ENCODE measurements around the gene ERCC5.
A peak's percentile ranks its signal among the peaks of the same experiment; 100 is the strongest.

ERCC5 gene

DNA sequence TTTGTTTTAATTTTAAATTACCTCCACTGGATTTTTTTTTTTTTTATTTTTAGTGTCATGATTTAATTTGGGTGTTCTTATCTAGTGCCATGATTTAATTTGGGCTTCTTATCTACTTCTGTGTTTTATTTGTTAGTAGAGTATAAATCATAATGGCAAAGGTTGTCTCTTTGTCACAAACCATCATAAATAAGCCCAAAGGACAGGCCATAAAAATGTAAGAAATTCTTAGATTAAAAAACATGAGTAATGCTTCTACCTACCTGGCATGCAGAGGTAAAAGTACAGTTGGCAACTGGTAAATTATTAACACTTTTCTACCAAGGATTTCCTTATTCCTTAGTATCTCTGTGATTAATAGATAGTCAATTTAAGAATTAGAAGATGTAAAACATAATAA is 55.2 kb downstream of the ERCC5 start:
- Histone ChIP-seq H3K9ac (ENCODE audit: low read length) (no peak overlapping the region), H3K9me3 (ENCODE audit: insufficient read depth, low read depth, low read length) (no peaks in the 10 kb centered on the region), H3K27ac (ENCODE audit: low read depth, low read length) (no peak overlapping the region), H2BK120ac (ENCODE audit: insufficient read depth, low read length, poor library complexity) (no peak overlapping the region), H3K4me2 (ENCODE audit: low read length) (no peak overlapping the region), H2AFZ (ENCODE audit: insufficient read depth, low read length, poor library complexity) (no peak overlapping the region), H4K91ac (ENCODE audit: low read depth, low read length) (no peak overlapping the region), H3K14ac (ENCODE audit: low read length) (no peak overlapping the region), H3K18ac (ENCODE audit: low read length) (no peak overlapping the region), H2BK12ac (ENCODE audit: low read length) (no peak overlapping the region), H4K8ac (ENCODE audit: low read depth, low read length) (no peak overlapping the region), H4K12ac (ENCODE audit: low read depth, low read length) (no peak overlapping the region), H2AK5ac (ENCODE audit: low read length) (no peak overlapping the region), H3K4me1 (ENCODE audit: control insufficient read depth in 1 of 2, insufficient read depth in 2 of 2, low read length in 2 of 2) (peaks cover 0 to 4% of the 10 kb centered on the region in 2 experiments), H2BK5ac (ENCODE audit: low read depth, low read length, poor library complexity) (no peak overlapping the region), H3K79me2 (ENCODE audit: control insufficient read depth, insufficient read depth, low read length, poor library complexity) (no peaks in the 10 kb centered on the region), H3K4me3 (ENCODE audit: low read depth, low read length) (no peak overlapping the region), H3K23ac (ENCODE audit: low read length) (no peak overlapping the region), H3K79me1 (ENCODE audit: low read length) (no peaks in the 10 kb centered on the region), H3K4ac (ENCODE audit: low read depth, low read length) (no peak overlapping the region), H3K36me3 (ENCODE audit: control insufficient read depth in 1 of 2, insufficient read depth in 2 of 2, low read length in 2 of 2) (no peaks in the 10 kb centered on the region), H3K27me3 (ENCODE audit: insufficient read depth, low read length) (no peaks in the 10 kb centered on the region)
- DNase-seq, result no peak

DNA sequence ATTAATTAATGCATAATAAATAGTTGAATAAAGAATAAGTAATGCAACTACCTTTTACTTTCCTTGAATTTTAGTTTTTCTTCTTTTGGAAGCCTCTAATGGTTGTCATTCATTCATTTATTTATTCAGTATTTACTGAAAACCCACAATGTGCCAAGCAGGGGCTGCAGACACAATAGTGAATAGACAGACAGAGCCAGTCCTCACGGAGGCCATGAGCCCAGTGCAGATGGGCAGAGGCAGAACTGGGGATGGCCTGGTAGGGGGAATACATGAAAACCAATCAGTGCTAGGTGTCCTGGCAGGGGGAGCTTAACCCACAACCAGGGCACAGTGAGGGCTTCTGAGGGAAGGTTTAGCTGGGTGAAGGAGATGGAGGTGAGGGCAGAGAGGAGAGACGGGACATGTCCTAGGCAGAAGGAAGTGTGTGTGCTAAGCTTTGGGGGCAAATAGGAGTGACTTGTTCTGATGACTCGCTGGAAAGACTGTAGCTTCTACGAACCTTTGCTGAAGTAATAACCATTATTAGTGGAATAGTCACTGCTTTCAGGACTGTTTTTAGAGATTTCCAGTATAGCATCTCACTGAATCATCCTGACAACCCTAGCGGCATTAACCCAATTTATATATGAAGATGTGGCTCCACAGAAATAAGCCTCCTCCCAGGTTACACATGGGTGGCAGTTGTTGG is 55.9 kb downstream of the ERCC5 start:
- H2AK5ac ChIP-seq (ENCODE audit: low read length), result no peak overlapping the region
- H3K79me2 ChIP-seq (ENCODE audit: control insufficient read depth, insufficient read depth, low read length, poor library complexity), result no peaks in the 10 kb centered on the region
- H4K12ac ChIP-seq (ENCODE audit: low read depth, low read length), result no peak overlapping the region
- H2BK12ac ChIP-seq (ENCODE audit: low read length), result no peak overlapping the region
- no peaks in the 10 kb centered on the region for H3K9me3 ChIP-seq (ENCODE audit: insufficient read depth, low read depth, low read length)
- H3K79me1 ChIP-seq (ENCODE audit: low read length), result no peaks in the 10 kb centered on the region
- H2AFZ ChIP-seq (ENCODE audit: insufficient read depth, low read length, poor library complexity), result no peak overlapping the region
- H3K27ac ChIP-seq (ENCODE audit: low read depth, low read length), result no peak overlapping the region
- WGBS (ENCODE audit: extremely low coverage, insufficient coverage, insufficient read length), result no CpG with 5 or more reads among the region's 5 CpGs
- peaks cover 0 to 4% of the 10 kb centered on the region in 2 experiments for H3K4me1 ChIP-seq (ENCODE audit: control insufficient read depth in 1 of 2, insufficient read depth in 2 of 2, low read length in 2 of 2)
- no peak overlapping the region for H2BK5ac ChIP-seq (ENCODE audit: low read depth, low read length, poor library complexity)
- H3K36me3 ChIP-seq (ENCODE audit: control insufficient read depth in 1 of 2, insufficient read depth in 2 of 2, low read length in 2 of 2), result no peaks in the 10 kb centered on the region
- H4K8ac ChIP-seq (ENCODE audit: low read depth, low read length), result no peak overlapping the region
- H3K14ac ChIP-seq (ENCODE audit: low read length), result no peak overlapping the region
- no peak overlapping the region for H3K18ac ChIP-seq (ENCODE audit: low read length)
- H2BK120ac ChIP-seq (ENCODE audit: insufficient read depth, low read length, poor library complexity), result no peak overlapping the region
- H3K9ac ChIP-seq (ENCODE audit: low read length), result no peak overlapping the region
- no peaks in the 10 kb centered on the region for H3K27me3 ChIP-seq (ENCODE audit: insufficient read depth, low read length)
- no peak overlapping the region for H3K4me3 ChIP-seq (ENCODE audit: low read depth, low read length)
- H3K23ac ChIP-seq (ENCODE audit: low read length), result no peak overlapping the region
- H3K4me2 ChIP-seq (ENCODE audit: low read length), result no peak overlapping the region
- no peak overlapping the region for H3K4ac ChIP-seq (ENCODE audit: low read depth, low read length)
- no peak for DNase-seq
- H4K91ac ChIP-seq (ENCODE audit: low read depth, low read length), result no peak overlapping the region

DNA sequence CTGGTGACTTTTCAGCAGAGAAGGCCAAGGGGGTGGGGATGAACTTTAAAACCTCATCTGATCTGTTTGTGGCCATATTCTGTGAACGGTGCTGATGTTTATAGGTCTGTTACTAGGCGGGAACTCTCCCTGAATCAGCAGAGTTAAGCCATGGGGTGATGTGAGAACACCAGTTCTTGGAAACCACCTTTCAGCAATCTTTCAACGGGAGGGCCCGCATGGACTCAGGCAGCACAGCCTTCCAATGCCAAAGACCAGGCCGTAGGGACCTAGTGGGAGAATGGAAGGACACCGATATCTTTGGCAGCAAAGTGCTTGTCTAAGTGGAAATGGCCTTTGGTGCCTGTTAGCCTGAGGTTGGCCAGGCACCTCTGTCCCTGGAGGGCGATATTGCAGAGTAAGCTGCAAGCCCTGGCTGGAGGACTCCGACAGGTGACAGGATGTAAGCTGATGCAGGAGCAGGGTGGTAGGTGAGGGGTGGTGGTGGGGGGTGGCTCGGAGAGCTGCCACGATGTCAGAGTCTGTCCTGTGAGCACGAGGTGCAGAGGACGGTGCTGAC is 57.0 kb downstream of the ERCC5 start:
- Histone ChIP-seq H3K79me1 (ENCODE audit: low read length) (no peaks in the 10 kb centered on the region), H3K14ac (ENCODE audit: low read length) (no peak overlapping the region), H2BK120ac (ENCODE audit: insufficient read depth, low read length, poor library complexity) (no peak overlapping the region), H4K12ac (ENCODE audit: low read depth, low read length) (no peak overlapping the region), H4K8ac (ENCODE audit: low read depth, low read length) (no peak overlapping the region), H3K36me3 (ENCODE audit: control insufficient read depth in 1 of 2, insufficient read depth in 2 of 2, low read length in 2 of 2) (no peaks in the 10 kb centered on the region), H2BK12ac (ENCODE audit: low read length) (no peak overlapping the region), H3K79me2 (ENCODE audit: control insufficient read depth, insufficient read depth, low read length, poor library complexity) (no peaks in the 10 kb centered on the region), H3K9me3 (ENCODE audit: insufficient read depth, low read depth, low read length) (no peaks in the 10 kb centered on the region), H3K18ac (ENCODE audit: low read length) (no peak overlapping the region), H2AFZ (ENCODE audit: insufficient read depth, low read length, poor library complexity) (no peak overlapping the region), H3K4ac (ENCODE audit: low read depth, low read length) (no peak overlapping the region), H3K4me2 (ENCODE audit: low read length) (no peak overlapping the region), H3K4me1 (ENCODE audit: control insufficient read depth in 1 of 2, insufficient read depth in 2 of 2, low read length in 2 of 2) (peaks cover 0 to 4% of the 10 kb centered on the region in 2 experiments), H4K91ac (ENCODE audit: low read depth, low read length) (no peak overlapping the region), H3K9ac (ENCODE audit: low read length) (no peak overlapping the region), H3K4me3 (ENCODE audit: low read depth, low read length) (no peak overlapping the region), H3K27ac (ENCODE audit: low read depth, low read length) (no peak overlapping the region), H2AK5ac (ENCODE audit: low read length) (no peak overlapping the region), H2BK5ac (ENCODE audit: low read depth, low read length, poor library complexity) (no peak overlapping the region), H3K23ac (ENCODE audit: low read length) (no peak overlapping the region), H3K27me3 (ENCODE audit: insufficient read depth, low read length) (no peaks in the 10 kb centered on the region)
- peak in 1 of 2 donors; percentile 32 for DNase-seq
- WGBS (ENCODE audit: extremely low coverage, insufficient coverage, insufficient read length), result no CpG with 5 or more reads among the region's 12 CpGs

DNA sequence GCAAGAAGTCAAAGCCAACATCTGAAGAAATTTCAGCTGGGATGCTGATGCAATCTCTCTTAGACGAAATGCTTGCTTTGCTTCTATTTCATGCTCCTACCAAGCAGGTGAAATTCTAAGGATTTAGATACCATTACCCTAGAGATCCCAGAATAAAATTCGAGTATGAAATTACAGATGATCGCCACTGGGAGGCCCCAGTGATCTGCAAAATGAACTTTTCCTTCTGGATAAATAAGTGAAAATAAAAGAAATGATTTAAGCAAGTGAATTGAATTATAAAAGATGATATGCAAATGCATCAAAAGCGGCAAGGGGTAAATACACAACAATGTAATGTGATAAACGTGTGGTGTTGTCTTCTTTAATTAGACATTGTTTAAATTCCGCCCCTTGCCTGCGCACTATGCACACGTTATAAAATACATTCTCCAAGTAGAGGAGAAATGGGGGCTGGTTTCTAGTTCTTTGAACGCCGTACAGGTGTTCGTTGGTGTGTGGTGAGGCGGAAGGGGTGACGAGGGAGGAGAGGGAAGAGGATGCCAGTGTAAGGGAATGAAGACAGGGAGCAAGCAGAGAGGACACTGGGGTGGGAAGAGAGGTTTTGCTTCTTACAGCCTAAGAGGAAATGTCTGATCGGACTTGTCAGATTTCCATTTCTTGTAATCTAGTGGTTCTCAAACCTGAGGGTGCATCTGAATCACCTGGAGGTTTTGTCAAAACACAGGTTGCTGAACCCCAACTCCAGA is 58.0 kb downstream of the ERCC5 start:
- no peak overlapping the region for H3K27ac ChIP-seq (ENCODE audit: low read depth, low read length)
- H3K9me3 ChIP-seq (ENCODE audit: insufficient read depth, low read depth, low read length), result no peaks in the 10 kb centered on the region
- no peak overlapping the region for H3K4me3 ChIP-seq (ENCODE audit: low read depth, low read length)
- no peaks in the 10 kb centered on the region for H3K36me3 ChIP-seq (ENCODE audit: control insufficient read depth in 1 of 2, insufficient read depth in 2 of 2, low read length in 2 of 2)
- H4K12ac ChIP-seq (ENCODE audit: low read depth, low read length), result no peak overlapping the region
- no peak overlapping the region for H2AK5ac ChIP-seq (ENCODE audit: low read length)
- no peak overlapping the region for H4K8ac ChIP-seq (ENCODE audit: low read depth, low read length)
- no peaks in the 10 kb centered on the region for H3K79me1 ChIP-seq (ENCODE audit: low read length)
- H3K4me1 ChIP-seq (ENCODE audit: control insufficient read depth in 1 of 2, insufficient read depth in 2 of 2, low read length in 2 of 2), result peaks cover 0 to 4% of the 10 kb centered on the region in 2 experiments
- H3K14ac ChIP-seq (ENCODE audit: low read length), result no peak overlapping the region
- no peak overlapping the region for H3K18ac ChIP-seq (ENCODE audit: low read length)
- H3K23ac ChIP-seq (ENCODE audit: low read length), result no peak overlapping the region
- H3K27me3 ChIP-seq (ENCODE audit: insufficient read depth, low read length), result no peaks in the 10 kb centered on the region
- no peaks in the 10 kb centered on the region for H3K79me2 ChIP-seq (ENCODE audit: control insufficient read depth, insufficient read depth, low read length, poor library complexity)
- H3K4ac ChIP-seq (ENCODE audit: low read depth, low read length), result no peak overlapping the region
- 100% methylated on average over 5 of the region's 14 CpGs for WGBS (ENCODE audit: extremely low coverage, insufficient coverage, insufficient read length)
- no peak overlapping the region for H3K9ac ChIP-seq (ENCODE audit: low read length)
- H2BK120ac ChIP-seq (ENCODE audit: insufficient read depth, low read length, poor library complexity), result no peak overlapping the region
- no peak overlapping the region for H2BK5ac ChIP-seq (ENCODE audit: low read depth, low read length, poor library complexity)
- peak in 1 of 2 donors; percentile 34 for DNase-seq
- H2BK12ac ChIP-seq (ENCODE audit: low read length), result no peak overlapping the region
- H4K91ac ChIP-seq (ENCODE audit: low read depth, low read length), result no peak overlapping the region
- no peak overlapping the region for H2AFZ ChIP-seq (ENCODE audit: insufficient read depth, low read length, poor library complexity)
- H3K4me2 ChIP-seq (ENCODE audit: low read length), result no peak overlapping the region

Data from trophoblast cell (in vitro differentiated cells and primary cell).